ENCODE data around the gene PCDHGA1. TPM values are rescaled to one million over a fixed set of nuclear protein-coding genes. Genes with fewer than 3 reads are reported as not detected.

The PCDHGA1 gene
- total RNA-seq, 1 experiment from 2014 or later = 0.63 TPM

GRCh38 chr5:141479776-141480175 is 149.5 kb downstream of the PCDHGA1 start:
- no peak overlapping the region for H4K91ac ChIP-seq (ENCODE audit: insufficient read length, low read depth, low read length)
- peaks cover 0 to 21% (median 8%) of the 10 kb centered on the region in 3 experiments; a peak in 4 of 7 replicates for H3K36me3 Mint-ChIP-seq (ENCODE audit: insufficient read depth in 1 of 3, low read depth in 3 of 3)
- TF ChIP-seq CTCF (conservative IDR thresholded peaks at IDR 0.05) = no peak
- no peak for DNase-seq
- H3K4ac ChIP-seq (ENCODE audit: low read depth, low read length) = no peak overlapping the region
- H3K27ac Mint-ChIP-seq = no peak overlapping the region
- H2BK12ac ChIP-seq (ENCODE audit: insufficient read length, low read depth, low read length) = no peak overlapping the region
- H4K5ac ChIP-seq (ENCODE audit: insufficient read length, low read depth, low read length) = no peak overlapping the region
- H3K27ac ChIP-seq (ENCODE audit: insufficient read length, low read depth, low read length) = no peak overlapping the region
- H3K27me3 ChIP-seq (ENCODE audit: insufficient read depth, low read length) = peaks cover 15% of the 10 kb centered on the region
- peaks cover 5% of the 10 kb centered on the region for H3K9me3 ChIP-seq (ENCODE audit: control insufficient read depth, low read depth, low read length)
- no peak overlapping the region for H3K23ac ChIP-seq (ENCODE audit: insufficient read length, low read depth, low read length)
- no peak overlapping the region for H3K4me2 ChIP-seq (ENCODE audit: insufficient read depth, insufficient read length, low read length)
- H3K18ac ChIP-seq (ENCODE audit: insufficient read length, low read depth, low read length) = no peak overlapping the region
- peaks cover 0 to 23% of the 10 kb centered on the region in 2 experiments; a peak in 4 of 5 replicates for H3K9me3 Mint-ChIP-seq
- peaks cover 40 to 49% of the 10 kb centered on the region in 2 experiments for H3K4me1 Mint-ChIP-seq
- no peaks in the 10 kb centered on the region for H4K20me1 ChIP-seq (ENCODE audit: control insufficient read depth, insufficient read depth, insufficient read length)
- no peak overlapping the region for H2BK120ac ChIP-seq (ENCODE audit: low read depth, low read length, poor library complexity, severe bottlenecking)
- H2AK5ac ChIP-seq (ENCODE audit: insufficient read length, low read length) = no peak overlapping the region
- H2BK5ac ChIP-seq (ENCODE audit: insufficient read length, low read length) = no peak overlapping the region
- H3K23me2 ChIP-seq (ENCODE audit: insufficient read length, low read depth, low read length, poor library complexity, severe bottlenecking) = peaks cover 17% of the 10 kb centered on the region
- no peak overlapping the region for H2BK20ac ChIP-seq (ENCODE audit: low read depth, low read length, poor library complexity, severe bottlenecking)
- 0 out of 2 replicates have a peak, but pooled peaks cover 2% of the 10 kb centered on the region for H3K4me1 ChIP-seq (ENCODE audit: insufficient read depth, low read length)
- no peaks in the 10 kb centered on the region for H3K79me2 ChIP-seq (ENCODE audit: insufficient read depth, low read length)
- no peak overlapping the region for H3K9ac ChIP-seq (ENCODE audit: extremely low read depth, insufficient read length, low read length)
- H3K27me3 Mint-ChIP-seq (ENCODE audit: low read depth) = peaks cover 29% of the 10 kb centered on the region
- no peak overlapping the region for H3K4me3 Mint-ChIP-seq
- no peaks in the 10 kb centered on the region for H3K79me1 ChIP-seq (ENCODE audit: insufficient read depth, low read depth, low read length, poor library complexity, severe bottlenecking)
- H2AFZ ChIP-seq (ENCODE audit: low read length) = no peak overlapping the region
- no peak overlapping the region for H2BK15ac ChIP-seq (ENCODE audit: low read depth, low read length)
- no peak overlapping the region for H3T11ph ChIP-seq (ENCODE audit: low read length)
- H3K14ac ChIP-seq (ENCODE audit: insufficient read depth, low read length) = no peak overlapping the region
- H3K56ac ChIP-seq (ENCODE audit: insufficient read length, low read depth, low read length) = no peak overlapping the region
- H4K8ac ChIP-seq (replicated peaks; ENCODE audit: insufficient read length, low read depth, low read length) = no peak overlapping the region
